ENCODE results near the gene NR2C2. TPM values are rescaled to one million over a fixed set of nuclear protein-coding genes. Genes with fewer than 3 reads are reported as not detected.

Gene NR2C2
- total RNA-seq, 2 donors from 2014 or later, result 54.4 to 60.8 TPM

- H3K27me3 ChIP-seq (ENCODE audit: control insufficient read depth, insufficient read depth, low read length, poor library complexity, severe bottlenecking), result no peaks in the 10 kb centered on the region
- peaks cover 10% of the 10 kb centered on the region for H3K4me1 ChIP-seq (ENCODE audit: control insufficient read depth, insufficient read depth, low read length)
- H3K27ac ChIP-seq (ENCODE audit: low read depth, low read length), result no peak overlapping the region
- peaks cover 27% of the 10 kb centered on the region for H3K36me3 ChIP-seq (ENCODE audit: control insufficient read depth, insufficient read depth, low read length)
- Mint-ChIP-seq H3K9me3 (peaks cover 11% of the 10 kb centered on the region), H3K36me3 (ENCODE audit: low read depth) (peaks cover 33% of the 10 kb centered on the region), H3K4me1 (peaks cover 31% of the 10 kb centered on the region), H3K27me3 (ENCODE audit: insufficient read depth) (no peaks in the 10 kb centered on the region), H3K4me3 (peak overlapping the region; percentile 93), H3K27ac (peak overlapping the region; percentile 83)
- peak overlapping the region; percentile 90 for H3K9ac ChIP-seq (ENCODE audit: extremely low read depth, low read length, poor library complexity, severe bottlenecking)
- peak; percentile 47 for DNase-seq
- H3K4me3 ChIP-seq (ENCODE audit: low read length), result peak overlapping the region; percentile 96
- H3K9me3 ChIP-seq (ENCODE audit: control insufficient read depth, low read length), result peaks cover 19% of the 10 kb centered on the region
- TF ChIP-seq CTCF (conservative IDR thresholded peaks at IDR 0.05), result no peak
- WGBS, 2 experiments (ENCODE audit: insufficient coverage in 1 of 2, insufficient read length in 1 of 2), result 79 to 97% methylated on average over 2 to 4 of the region's 4 CpGs
These were observed 115.9 kb downstream of the NR2C2 start for GRCh38 chr3:15063238-15063637.

GRCh38 chr3:15063656-15064286, 116.4 kb downstream of the NR2C2 start:
- H3K4me3 ChIP-seq (ENCODE audit: low read length), result peak overlapping the region; percentile 96
- H3K9me3 ChIP-seq (ENCODE audit: control insufficient read depth, low read length), result peaks cover 19% of the 10 kb centered on the region
- Mint-ChIP-seq H3K36me3 (ENCODE audit: low read depth) (peaks cover 27% of the 10 kb centered on the region), H3K9me3 (peaks cover 11% of the 10 kb centered on the region), H3K27me3 (ENCODE audit: insufficient read depth) (no peaks in the 10 kb centered on the region), H3K27ac (peak overlapping the region; percentile 87), H3K4me1 (peaks cover 36% of the 10 kb centered on the region), H3K4me3 (peak overlapping the region; percentile 93)
- peak overlapping the region; percentile 90 for H3K9ac ChIP-seq (ENCODE audit: extremely low read depth, low read length, poor library complexity, severe bottlenecking)
- peak; percentile 53 for DNase-seq
- no peaks in the 10 kb centered on the region for H3K27me3 ChIP-seq (ENCODE audit: control insufficient read depth, insufficient read depth, low read length, poor library complexity, severe bottlenecking)
- WGBS, 2 experiments (ENCODE audit: insufficient coverage in 1 of 2, insufficient read length in 1 of 2), result 91 to 94% methylated on average over 5 to 13 of the region's 13 CpGs
- no peak overlapping the region for H3K27ac ChIP-seq (ENCODE audit: low read depth, low read length)
- no peak for TF ChIP-seq CTCF (conservative IDR thresholded peaks at IDR 0.05)
- peaks cover 10% of the 10 kb centered on the region for H3K4me1 ChIP-seq (ENCODE audit: control insufficient read depth, insufficient read depth, low read length)
- H3K36me3 ChIP-seq (ENCODE audit: control insufficient read depth, insufficient read depth, low read length), result peaks cover 22% of the 10 kb centered on the region

- Histone ChIP-seq H3K9me3 (ENCODE audit: control insufficient read depth, low read length) (peaks cover 15% of the 10 kb centered on the region), H3K4me3 (ENCODE audit: low read length) (peak overlapping the region; percentile 96), H3K27me3 (ENCODE audit: control insufficient read depth, insufficient read depth, low read length, poor library complexity, severe bottlenecking) (no peaks in the 10 kb centered on the region), H3K9ac (ENCODE audit: extremely low read depth, low read length, poor library complexity, severe bottlenecking) (peak overlapping the region; percentile 90), H3K27ac (ENCODE audit: low read depth, low read length) (no peak overlapping the region), H3K36me3 (ENCODE audit: control insufficient read depth, insufficient read depth, low read length) (peaks cover 16% of the 10 kb centered on the region), H3K4me1 (ENCODE audit: control insufficient read depth, insufficient read depth, low read length) (peaks cover 8% of the 10 kb centered on the region)
- WGBS, 2 experiments (ENCODE audit: insufficient coverage in 1 of 2, insufficient read length in 1 of 2), result 6 to 10% methylated on average over 12 to 25 of the region's 25 CpGs
- H3K4me3 Mint-ChIP-seq, result peak overlapping the region; percentile 93
- peaks cover 21% of the 10 kb centered on the region for H3K36me3 Mint-ChIP-seq (ENCODE audit: low read depth)
- TF ChIP-seq CTCF (conservative IDR thresholded peaks at IDR 0.05), result no peak
- peaks cover 38% of the 10 kb centered on the region for H3K4me1 Mint-ChIP-seq
- no peaks in the 10 kb centered on the region for H3K27me3 Mint-ChIP-seq (ENCODE audit: insufficient read depth)
- peak; percentile 66 for DNase-seq
- H3K27ac Mint-ChIP-seq, result peak overlapping the region; percentile 87
- H3K9me3 Mint-ChIP-seq, result peaks cover 11% of the 10 kb centered on the region
These were observed 117.0 kb downstream of the NR2C2 start for GRCh38 chr3:15064299-15064834.

Measured in endodermal cell (in vitro differentiated cells).